Fibroblast of skin of left biceps (primary cell): ENCODE measurements around the gene ZNF862.

Source experiments
- DNase-seq, 2 experiments: peaks; one replicate each; pipeline ENCODE4 v3.0.0-alpha.2; 2013; ENCODE audit warnings: low read depth in 2 of 2

ZNF862 gene

DNA sequence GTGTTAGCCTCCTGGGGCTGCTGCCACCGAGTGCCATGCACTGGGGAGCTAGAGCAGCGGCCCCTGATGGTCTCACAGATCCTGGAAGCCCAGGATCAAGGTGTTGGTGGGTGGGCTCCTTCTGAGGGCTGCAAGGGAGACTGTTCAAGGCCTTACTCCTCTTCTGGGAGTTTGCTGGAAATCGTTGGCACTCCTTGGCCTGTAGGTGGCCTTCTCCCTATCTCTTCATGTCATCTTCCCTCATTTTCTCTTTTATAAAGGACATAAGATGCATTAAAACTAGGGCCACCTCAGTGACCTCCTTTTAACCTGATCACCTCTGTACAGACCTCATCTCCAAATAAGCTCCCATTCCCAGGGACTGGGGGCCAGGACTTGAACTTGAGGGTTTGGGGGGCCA is 27.0 kb upstream of the ZNF862 start:
- DNase-seq = no peak

DNA sequence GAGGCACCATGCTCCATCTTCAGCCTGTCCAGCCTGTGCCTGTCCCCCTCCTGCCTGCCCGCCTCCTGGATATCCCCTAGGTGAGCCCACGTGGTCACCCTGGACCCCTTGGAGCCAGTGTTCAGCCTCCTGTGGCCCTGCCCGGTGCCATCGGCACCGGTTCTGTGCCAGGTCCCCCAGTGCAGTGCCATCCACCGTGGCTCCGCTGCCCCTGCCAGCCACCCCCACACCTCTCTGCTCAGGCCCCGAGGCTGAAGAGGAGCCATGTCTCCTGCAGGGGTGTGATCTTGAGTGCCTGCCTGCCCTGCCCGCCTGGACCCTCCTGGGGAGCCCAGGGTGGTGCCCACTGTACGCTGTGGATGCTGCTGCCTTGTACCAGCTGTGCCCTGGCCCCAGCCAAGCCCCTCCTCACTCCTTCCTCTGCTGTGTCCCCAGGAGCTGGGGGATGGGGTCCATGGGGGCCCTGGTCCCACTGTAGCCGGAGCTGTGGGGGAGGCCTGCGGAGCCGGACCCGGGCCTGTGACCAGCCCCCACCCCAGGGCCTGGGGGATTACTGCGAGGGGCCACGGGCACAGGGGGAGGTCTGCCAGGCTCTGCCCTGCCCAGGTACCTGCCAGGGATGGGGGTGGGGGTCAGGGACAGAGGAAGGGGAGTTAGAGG is 26.2 kb upstream of the ZNF862 start:
- no peak for DNase-seq

DNA sequence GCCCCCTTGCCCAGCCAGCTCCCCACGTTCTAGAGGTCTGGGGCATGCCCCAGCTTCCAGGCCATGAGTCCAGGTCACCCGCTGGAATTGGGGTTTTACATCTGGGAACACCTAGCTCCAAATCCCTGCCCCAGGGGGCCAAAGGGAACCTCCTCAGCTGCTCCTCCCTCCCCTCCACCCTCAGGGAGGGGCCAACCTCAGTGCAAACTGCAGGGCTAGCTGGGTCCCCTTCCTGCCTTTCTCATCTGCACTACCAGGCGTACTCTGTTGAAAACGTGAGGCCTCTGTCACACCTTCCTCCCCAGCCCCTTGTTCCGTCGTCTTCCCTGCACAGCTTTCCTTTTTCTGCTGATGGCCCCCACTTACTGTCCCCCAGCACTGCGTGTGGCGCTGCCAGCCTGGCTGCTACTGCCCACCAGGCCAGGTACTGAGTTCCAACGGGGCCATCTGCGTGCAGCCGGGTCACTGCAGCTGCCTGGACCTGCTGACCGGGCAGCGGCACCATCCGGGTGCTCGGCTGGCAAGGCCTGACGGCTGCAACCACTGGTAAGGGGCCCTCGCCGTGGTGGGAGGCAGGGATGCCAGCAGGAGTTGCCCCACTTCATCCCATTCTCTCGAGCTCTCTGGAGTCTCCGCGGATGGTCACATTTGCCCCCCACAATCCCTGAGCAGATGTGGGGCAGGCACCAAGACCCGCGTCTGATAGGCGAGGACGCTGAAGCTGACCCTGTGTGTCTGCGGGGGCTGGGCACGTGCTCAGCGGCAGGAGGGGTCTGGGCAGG is 24.7 kb upstream of the ZNF862 start:
- DNase-seq = no peak

DNA sequence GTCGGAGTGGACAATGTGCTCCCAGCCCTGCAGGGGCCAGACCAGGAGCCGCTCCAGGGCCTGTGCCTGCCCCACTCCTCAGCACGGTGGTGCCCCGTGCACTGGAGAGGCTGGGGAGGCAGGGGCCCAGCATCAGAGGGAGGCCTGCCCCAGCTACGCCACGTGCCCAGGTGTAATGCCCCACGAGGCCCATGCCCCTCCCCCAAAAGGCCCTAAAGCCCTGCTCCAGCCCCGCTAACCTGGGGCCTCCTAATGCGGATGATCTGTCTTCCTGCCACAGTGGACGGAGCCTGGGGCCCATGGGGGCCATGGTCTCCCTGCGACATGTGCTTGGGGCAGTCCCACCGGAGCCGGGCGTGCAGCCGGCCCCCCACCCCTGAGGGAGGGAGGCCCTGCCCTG is 23.7 kb upstream of the ZNF862 start:
- DNase-seq = no peak

DNA sequence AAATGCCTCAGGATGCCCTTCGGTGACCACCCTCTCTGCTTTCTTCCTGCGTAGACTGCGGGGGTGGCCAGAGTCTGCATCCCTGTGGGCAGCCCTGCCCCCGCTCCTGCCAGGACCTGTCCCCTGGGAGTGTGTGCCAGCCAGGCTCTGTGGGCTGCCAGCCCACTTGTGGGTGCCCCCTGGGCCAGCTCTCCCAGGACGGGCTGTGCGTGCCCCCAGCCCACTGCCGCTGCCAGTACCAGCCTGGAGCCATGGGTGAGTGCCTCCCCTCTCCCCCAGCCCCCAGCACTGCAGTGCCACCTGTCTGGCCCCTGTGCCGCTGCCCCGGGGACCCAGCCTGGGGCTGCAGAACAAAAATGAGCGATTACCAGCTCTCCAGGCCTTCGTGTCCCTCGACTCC is 23.1 kb upstream of the ZNF862 start:
- DNase-seq = no peak

DNA sequence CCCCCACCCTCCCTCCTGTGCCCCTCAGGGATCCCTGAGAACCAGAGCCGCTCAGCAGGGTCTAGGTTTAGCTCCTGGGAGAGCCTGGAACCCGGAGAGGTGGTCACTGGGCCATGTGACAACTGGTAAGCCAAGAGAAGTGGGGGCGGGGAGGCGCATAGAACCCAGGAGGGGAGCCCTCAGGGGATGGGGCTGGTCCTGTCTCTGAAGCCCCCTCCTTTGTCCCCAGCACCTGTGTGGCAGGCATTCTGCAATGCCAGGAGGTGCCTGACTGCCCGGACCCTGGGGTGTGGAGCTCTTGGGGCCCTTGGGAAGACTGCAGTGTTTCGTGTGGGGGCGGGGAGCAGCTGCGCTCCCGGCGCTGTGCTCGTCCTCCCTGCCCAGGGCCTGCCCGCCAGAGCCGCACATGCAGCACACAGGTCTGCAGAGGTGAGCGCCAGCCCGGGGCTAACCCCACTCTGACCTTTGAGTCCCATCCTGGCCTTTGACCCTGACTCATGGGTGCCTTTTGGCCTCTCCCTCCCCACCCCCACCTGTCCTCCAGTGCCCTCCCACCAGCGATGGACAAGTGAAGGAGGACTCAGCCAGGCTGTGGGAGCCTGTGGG is 22.4 kb upstream of the ZNF862 start:
- DNase-seq = no peak

DNA sequence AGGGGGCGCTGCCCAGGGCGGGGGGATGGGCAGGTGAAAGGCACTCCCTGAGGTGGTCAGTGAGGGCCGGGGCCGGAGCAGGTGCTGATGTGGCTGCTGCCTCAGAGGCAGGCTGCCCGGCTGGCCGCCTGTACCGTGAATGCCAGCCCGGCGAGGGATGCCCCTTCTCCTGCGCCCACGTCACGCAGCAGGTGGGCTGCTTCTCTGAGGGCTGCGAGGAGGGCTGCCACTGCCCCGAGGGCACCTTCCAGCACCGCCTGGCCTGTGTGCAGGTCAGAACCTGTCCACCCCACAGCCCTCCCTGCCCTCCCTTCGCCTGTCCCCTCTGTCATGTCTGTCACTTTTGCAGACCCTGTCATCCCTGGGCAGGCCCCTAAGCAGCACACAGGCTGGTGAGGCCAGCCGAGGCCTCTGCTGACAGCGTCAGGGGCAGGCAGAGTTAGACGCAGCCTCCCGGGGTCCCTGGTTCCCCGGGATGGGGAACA is 21.9 kb upstream of the ZNF862 start:
- no peak for DNase-seq

DNA sequence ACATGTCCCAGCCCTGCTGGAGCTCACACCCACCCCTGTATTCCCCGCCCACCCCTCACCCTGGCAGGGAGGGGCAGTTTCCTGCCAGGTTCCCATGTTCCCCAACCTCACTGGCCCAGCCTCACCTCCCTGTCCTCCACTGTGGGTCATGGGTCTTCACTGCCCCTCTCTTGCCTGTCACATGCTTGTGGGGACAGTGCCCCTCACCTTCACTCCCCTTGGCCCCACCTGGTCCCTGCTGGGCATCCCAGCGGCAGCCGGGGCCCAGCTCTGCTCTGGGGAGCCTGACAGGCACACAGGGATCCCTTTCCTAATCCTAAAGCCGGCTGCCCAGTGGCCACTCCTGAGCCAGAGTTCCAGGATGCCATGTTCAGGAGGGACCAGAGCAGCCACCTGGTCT is 21.4 kb upstream of the ZNF862 start:
- DNase-seq = no peak

DNA sequence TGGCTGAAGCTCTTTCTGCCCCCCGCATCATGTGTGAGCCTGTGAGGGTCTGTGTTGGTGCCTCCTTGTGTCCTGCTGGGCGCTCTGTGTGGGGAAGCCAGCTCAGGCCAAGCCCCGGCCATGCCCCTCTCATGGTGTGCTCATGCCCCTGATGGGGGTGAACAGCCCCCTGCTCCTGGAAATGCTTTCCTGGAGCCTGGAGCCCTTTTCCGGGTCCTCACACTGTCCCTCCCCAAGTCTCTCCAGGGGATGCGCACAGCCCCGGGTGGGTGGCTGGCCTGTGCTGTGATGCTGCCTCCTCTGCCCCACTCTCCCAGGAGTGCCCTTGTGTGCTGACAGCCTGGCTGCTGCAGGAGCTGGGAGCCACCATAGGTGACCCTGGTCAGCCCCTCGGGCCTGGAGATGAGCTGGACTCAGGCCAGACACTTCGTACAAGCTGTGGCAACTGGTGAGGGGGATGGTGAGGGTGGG is 20.8 kb upstream of the ZNF862 start:
- no peak for DNase-seq

DNA sequence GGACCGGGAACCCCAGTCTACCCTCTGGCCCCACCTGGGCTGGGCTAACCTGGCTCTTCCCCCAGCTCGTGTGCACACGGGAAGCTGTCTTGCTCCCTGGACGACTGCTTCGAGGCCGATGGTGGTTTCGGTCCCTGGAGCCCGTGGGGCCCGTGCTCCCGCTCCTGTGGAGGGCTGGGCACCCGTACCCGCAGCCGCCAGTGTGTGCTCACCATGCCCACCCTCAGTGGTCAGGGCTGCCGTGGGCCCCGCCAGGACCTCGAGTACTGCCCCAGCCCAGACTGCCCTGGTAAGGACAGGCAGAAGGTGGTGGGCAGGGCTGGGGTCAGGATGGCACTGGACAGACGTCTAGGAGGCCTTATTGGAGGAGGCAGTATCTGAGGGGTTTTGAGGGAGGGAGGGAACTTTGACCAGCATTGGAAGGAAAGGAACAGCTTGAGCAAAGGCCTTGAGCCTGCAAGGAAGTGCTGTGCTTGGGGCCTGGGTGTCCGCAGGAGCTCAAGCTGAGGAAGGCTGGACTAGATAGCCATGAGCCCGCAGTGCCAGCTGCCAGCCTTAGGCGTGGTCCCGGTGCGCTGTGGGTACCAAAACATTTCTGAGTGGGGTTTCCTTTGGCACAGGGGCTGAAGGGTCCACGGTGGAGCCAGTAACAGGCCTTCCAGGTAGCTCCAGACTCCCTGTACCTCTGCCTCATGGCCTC is 20.2 kb upstream of the ZNF862 start:
- no peak for DNase-seq

DNA sequence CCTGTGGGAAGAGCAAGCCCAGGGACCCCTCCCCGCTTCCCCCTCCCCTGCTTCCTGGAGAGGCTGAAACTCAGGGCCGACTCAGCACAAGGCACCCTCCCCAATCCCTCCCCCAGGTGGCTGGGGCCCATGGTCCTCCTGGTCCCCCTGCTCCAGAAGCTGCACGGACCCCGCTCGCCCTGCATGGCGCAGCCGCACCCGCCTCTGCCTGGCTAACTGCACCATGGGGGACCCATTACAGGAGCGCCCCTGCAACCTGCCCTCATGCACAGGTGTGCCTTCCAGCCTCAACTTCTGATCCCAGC is 19.7 kb upstream of the ZNF862 start:
- no peak for DNase-seq

DNA sequence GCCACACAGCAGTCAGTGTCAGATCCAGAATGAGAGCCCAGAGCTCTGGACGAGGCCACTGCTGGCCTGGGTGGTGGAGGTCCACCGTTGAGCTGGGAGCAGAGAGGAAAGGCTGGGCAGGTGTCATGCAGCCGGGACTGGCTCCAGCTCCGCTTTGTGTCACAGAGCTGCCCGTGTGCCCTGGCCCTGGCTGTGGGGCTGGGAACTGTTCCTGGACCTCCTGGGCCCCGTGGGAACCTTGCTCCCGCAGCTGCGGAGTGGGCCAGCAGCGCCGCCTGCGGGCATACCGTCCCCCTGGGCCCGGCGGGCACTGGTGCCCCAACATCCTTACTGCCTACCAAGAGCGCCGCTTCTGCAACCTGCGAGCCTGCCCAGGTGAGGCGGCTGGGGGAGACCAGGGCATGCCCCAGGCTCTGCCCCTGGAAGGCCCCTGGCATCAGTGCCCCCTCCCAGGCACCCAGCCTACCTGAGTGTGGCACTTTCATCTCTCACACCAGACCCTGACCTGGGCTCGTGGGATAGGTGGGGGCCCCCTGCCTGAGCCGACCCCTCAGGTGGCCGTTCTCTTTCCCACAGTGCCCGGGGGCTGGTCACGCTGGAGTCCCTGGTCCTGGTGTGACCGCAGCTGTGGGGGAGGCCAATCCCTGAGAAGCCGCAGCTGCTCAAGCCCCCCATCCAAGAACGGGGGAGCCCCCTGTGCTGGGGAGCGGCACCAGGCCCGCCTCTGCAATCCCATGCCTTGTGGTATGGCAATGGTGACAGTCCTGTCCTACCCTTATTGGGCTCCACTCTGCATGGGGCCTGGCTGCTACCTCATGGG is 18.8 kb upstream of the ZNF862 start:
- DNase-seq = no peak

DNA sequence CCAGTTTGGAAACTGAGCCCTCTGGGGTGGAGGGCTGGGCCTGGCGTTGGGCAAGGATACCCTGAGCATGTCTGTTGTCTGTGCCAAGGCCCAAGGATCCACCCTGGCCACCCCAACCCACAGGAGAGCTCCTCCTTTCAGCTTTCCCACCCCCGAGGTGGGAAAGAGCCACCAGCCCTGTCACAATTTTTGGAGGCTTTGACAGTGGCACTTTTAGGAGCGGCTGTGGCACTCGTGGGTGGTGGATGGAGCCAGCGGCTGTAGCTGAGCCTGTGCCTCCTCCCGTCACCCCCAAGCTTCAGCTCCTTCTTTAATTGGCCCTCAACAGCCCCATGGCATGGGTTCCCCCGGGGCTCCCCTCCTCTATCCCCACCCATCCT is 18.2 kb upstream of the ZNF862 start:
- DNase-seq = no peak

DNA sequence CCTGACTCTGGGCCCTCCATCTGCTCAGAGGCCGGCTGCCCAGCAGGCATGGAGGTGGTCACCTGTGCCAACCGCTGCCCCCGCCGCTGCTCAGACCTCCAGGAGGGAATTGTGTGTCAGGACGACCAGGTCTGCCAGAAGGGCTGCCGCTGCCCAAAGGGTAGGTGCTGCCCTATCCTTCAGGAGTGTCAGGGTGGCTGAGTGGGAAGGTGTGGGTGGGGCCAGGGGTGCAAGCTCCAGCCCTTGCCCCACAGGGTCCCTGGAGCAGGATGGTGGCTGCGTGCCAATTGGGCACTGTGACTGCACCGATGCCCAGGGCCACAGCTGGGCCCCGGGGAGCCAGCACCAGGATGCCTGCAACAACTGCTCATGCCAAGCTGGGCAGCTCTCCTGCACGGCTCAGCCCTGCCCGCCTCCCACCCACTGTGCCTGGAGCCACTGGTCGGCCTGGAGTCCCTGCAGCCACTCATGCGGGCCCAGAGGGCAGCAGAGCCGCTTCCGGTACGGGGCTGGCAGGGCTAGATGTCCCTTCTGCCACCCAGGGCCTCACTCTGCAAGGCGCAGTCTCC is 17.5 kb upstream of the ZNF862 start:
- no peak for DNase-seq

DNA sequence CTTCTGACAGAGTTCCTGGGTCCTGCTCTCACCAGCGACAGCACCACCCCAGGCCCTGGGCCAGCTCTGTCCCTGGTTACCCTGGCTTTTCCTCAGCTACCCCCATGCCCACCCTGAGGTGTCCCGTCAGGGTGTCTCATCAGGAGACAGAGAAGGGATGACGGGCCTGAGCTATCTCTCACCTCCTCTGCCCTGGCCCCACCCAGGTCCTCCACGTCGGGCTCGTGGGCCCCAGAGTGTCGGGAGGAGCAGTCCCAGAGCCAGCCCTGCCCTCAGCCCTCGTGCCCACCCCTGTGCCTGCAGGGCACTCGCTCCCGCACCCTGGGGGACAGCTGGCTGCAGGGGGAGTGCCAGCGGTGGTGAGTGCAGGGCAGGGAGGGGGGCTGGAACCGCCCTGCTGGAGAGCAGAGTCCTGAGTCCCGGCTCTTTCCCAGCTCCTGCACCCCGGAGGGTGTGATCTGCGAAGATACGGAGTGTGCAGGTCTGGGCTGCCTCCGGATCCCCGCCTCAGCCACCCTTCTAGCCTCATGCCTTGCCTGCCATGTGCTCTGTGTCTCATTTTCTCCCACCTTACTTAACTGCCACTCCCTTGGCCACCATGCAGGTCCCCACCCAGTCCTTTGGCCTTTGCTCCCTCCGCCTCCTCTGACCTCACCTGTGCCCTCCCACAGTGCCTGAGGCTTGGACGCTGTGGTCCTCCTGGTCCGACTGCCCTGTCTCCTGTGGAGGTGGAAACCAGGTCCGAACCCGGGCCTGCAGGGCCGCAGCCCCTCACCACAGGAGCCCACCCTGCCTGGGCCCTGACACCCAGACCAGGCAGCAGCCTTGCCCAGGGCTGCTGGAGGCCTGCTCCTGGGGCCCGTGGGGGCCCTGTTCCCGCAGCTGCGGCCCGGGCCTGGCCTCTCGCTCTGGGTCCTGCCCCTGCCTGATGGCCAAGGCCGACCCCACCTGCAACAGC is 16.7 kb upstream of the ZNF862 start:
- no peak for DNase-seq

DNA sequence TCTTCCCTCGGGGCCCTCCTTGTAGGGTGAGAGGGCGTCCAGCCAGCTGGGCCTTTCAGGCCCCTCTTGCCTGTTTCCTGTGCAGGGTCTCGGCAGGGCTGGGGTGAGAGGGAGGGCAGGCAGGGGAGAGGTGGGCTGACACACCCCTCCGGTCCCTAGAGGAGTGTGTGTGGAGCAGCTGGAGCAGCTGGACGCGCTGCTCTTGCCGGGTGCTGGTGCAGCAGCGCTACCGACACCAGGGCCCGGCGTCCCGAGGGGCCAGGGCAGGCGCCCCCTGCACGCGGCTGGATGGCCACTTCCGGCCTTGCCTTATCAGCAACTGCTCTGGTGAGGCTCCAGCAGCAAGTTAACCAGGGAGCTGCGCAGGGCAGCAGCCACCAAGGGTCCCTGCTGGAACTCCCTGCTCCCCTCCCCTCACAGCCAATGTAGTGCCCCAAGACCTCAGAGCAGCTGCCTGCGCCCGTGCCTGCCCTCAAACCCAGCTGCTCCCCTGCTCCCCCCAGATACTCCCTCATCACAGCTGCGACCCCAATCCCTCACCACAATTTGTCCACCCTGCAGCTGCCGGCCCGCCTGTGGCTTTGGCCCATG is 15.7 kb upstream of the ZNF862 start:
- no peak for DNase-seq

DNA sequence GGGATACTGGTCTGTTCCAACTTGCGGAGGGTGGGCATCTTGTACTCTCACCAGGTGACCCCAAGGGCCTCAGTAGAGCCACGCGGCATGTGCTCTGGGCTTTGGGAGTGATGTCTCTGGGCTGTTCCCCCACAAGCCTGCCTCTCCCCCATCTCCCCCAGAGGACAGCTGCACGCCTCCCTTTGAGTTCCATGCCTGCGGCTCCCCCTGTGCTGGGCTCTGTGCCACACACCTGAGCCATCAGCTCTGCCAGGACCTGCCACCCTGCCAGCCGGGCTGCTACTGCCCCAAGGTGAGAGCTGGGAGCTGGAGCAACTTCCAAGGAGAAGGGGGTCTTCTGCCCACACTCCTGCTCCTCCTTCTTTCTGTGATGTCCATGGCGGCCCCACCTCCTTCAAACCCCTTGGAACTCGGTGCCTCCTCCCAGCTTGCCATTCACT is 15.0 kb upstream of the ZNF862 start:
- no peak for DNase-seq

DNA sequence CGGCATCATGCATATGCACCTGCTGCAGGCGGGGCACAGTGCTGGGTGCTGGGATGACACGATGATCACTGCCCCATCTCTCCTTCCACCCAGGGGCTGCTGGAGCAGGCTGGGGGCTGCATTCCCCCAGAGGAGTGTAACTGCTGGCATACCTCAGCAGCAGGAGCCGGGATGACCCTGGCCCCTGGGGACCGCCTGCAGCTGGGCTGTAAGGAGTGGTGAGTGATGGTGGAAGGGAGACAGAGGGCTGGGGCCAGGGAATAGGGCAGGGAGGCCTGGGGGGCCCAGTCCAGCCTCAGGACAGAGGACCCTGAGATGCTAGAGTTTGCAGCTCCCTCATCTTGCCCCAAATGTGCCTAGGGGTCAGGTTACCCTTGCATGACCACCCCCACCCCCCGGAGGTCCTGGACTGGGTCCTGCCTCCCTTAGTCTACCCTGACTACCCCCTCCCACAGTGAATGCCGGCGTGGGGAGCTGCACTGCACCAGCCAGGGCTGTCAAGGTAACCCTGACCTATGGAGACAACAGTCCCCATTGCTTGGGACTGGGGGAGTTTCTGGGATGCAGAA is 14.5 kb upstream of the ZNF862 start:
- no peak for DNase-seq

DNA sequence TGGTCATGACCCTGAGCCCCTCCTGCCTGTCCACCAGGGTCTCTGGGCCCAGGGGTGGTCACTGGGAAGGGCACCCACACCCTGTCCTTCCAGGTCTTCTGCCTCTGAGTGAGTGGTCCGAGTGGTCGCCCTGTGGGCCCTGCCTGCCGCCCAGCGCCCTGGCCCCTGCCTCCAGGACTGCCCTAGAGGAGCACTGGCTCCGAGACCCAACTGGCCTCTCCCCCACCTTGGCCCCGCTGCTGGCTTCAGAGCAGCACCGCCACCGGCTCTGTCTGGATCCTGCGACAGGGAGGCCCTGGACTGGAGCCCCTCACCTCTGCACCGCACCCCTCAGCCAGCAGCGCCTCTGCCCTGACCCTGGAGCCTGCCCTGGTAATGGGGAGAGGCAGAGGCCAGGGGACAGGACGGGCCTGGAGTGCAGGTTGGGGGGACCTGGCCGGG is 13.9 kb upstream of the ZNF862 start:
- DNase-seq = no peak
